Stimulated activated CD8-positive, alpha-beta memory T cell treated with anti-CD3 and anti-CD28 coated beads, Interleukin-15, amount 100 ng/mL, for 1 hour (primary cell): ENCODE measurements around the gene S1PR2.
A peak's percentile ranks its signal among the peaks of the same experiment; 100 is the strongest.

ENCODE experiments used
- DNase-seq: peaks from one replicate; pipeline ENCODE4 v3.0.0-alpha.2; 2020; ENCODE audit warnings: low read depth

The S1PR2 gene

GRCh38 chr19:10230861-10231611 is at the start of gene S1PR2:
Gene S1PR2, minus strand, starts transcription at chr19:10231331. Its CDS starts 6,426 bp downstream, at chr19:10224905.
- DNase-seq: peak; percentile 39

GRCh38 chr19:10279737-10280442 is 48.8 kb upstream of the S1PR2 start:
- DNase-seq: no peak

GRCh38 chr19:10278935-10279334 is 47.8 kb upstream of the S1PR2 start:
- DNase-seq: no peak

- DNase-seq: no peak
Observed at GRCh38 chr19:10277795-10278589, 46.9 kb upstream of the S1PR2 start.

GRCh38 chr19:10274589-10274988 is 43.5 kb upstream of the S1PR2 start:
- DNase-seq: no peak

- no peak for DNase-seq
Observed at GRCh38 chr19:10271543-10272086, 40.5 kb upstream of the S1PR2 start.

- no peak for DNase-seq
Observed at GRCh38 chr19:10270616-10271394, 39.7 kb upstream of the S1PR2 start, which contains the start of gene ICAM1. Gene ICAM1, plus strand, starts transcription at chr19:10271120. Its CDS starts 40 bp downstream, at chr19:10271160.

GRCh38 chr19:10270180-10270615 is 39.1 kb upstream of the S1PR2 start:
- no peak for DNase-seq

- peak; percentile 85 for DNase-seq
Observed at GRCh38 chr19:10269333-10270179, 38.4 kb upstream of the S1PR2 start.

- DNase-seq: no peak
Observed at GRCh38 chr19:10268071-10268470, 36.9 kb upstream of the S1PR2 start.

GRCh38 chr19:10266706-10267105 is 35.6 kb upstream of the S1PR2 start:
- no peak for DNase-seq

GRCh38 chr19:10262771-10263170 is 31.6 kb upstream of the S1PR2 start:
- no peak for DNase-seq

GRCh38 chr19:10260141-10260584 is 29.0 kb upstream of the S1PR2 start:
- no peak for DNase-seq

- DNase-seq: peak; percentile 73
Observed at GRCh38 chr19:10259162-10259905, 28.2 kb upstream of the S1PR2 start.

GRCh38 chr19:10258080-10258710 is 27.1 kb upstream of the S1PR2 start:
- DNase-seq: no peak

GRCh38 chr19:10256970-10257615 is 26.0 kb upstream of the S1PR2 start:
- DNase-seq: no peak

GRCh38 chr19:10256551-10256950 is 25.4 kb upstream of the S1PR2 start:
- no peak for DNase-seq

GRCh38 chr19:10255358-10255757 is 24.2 kb upstream of the S1PR2 start:
- DNase-seq: no peak

GRCh38 chr19:10254244-10254643 is 23.1 kb upstream of the S1PR2 start:
- DNase-seq: no peak
